ENCODE results near the gene CLIC3.

DNA sequence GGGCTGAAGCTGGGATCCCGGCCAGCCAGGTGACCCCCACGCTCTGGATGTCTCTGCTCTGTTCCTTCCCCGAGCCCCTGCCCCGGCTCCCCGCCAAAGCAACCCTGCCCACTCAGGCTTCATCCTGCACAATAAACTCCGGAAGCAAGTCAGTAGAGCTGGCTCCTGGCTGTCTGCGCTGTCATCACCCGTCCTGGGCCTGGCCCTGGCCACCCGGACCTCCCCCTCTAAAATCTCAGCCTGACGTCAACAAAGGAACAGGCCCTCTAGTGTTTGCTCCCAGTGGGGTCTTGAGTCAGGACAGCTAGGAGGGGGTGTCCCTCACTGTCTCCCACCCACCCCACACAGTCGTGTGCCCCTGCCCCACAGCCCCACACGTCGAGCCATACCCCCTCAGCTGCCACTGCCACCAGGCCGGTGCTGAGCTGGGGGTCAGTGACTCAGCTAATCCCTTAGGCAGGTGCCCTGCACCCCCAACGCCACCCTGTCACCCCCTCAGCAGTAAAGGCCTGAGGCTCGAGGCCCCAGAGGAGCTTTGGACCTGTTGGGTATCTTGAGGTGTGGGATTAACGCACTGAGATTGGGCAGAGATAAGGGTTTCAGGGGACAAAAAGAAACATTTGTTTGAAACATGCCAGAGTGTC, 14.7 kb downstream of the CLIC3 start:
- TF ChIP-seq, protein P1, sequence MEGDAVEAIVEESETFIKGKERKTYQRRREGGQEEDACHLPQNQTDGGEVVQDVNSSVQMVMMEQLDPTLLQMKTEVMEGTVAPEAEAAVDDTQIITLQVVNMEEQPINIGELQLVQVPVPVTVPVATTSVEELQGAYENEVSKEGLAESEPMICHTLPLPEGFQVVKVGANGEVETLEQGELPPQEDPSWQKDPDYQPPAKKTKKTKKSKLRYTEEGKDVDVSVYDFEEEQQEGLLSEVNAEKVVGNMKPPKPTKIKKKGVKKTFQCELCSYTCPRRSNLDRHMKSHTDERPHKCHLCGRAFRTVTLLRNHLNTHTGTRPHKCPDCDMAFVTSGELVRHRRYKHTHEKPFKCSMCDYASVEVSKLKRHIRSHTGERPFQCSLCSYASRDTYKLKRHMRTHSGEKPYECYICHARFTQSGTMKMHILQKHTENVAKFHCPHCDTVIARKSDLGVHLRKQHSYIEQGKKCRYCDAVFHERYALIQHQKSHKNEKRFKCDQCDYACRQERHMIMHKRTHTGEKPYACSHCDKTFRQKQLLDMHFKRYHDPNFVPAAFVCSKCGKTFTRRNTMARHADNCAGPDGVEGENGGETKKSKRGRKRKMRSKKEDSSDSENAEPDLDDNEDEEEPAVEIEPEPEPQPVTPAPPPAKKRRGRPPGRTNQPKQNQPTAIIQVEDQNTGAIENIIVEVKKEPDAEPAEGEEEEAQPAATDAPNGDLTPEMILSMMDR (IDR thresholded peaks at IDR 0.05), result no peak
- TF ChIP-seq POLR2A (IDR thresholded peaks at IDR 0.05), result no peak

All from Peyer's patch (tissue), 4 donors.